Subcutaneous adipose tissue (tissue), 4 donors: ENCODE measurements around the gene IRF6. TPM values are rescaled to one million over a fixed set of nuclear protein-coding genes. Genes with fewer than 3 reads are reported as not detected.

Source experiments
- total RNA-seq, 4 donors: library from RNA; depleted of rRNA; stranded (reverse); fragments of >200 nt; gene quantifications; one replicate each; pipeline ENCODE4 v1.1.0, GENCODE V29; 2016
- TF ChIP-seq, protein P1 (sequence below): fragments of 450-650 bp; IDR thresholded peaks from one replicate; pipeline ENCODE4 v1.5.1; 2016; ENCODE audit warnings: low read depth, mild to moderate bottlenecking, control low read depth, antibody characterized with exemption, moderate library complexity

Gene IRF6
- 1 to 10 TPM in 3 of 4 donors, under 1 TPM in 1; 0.38 to 2.0 (median 1.6) TPM for total RNA-seq

DNA sequence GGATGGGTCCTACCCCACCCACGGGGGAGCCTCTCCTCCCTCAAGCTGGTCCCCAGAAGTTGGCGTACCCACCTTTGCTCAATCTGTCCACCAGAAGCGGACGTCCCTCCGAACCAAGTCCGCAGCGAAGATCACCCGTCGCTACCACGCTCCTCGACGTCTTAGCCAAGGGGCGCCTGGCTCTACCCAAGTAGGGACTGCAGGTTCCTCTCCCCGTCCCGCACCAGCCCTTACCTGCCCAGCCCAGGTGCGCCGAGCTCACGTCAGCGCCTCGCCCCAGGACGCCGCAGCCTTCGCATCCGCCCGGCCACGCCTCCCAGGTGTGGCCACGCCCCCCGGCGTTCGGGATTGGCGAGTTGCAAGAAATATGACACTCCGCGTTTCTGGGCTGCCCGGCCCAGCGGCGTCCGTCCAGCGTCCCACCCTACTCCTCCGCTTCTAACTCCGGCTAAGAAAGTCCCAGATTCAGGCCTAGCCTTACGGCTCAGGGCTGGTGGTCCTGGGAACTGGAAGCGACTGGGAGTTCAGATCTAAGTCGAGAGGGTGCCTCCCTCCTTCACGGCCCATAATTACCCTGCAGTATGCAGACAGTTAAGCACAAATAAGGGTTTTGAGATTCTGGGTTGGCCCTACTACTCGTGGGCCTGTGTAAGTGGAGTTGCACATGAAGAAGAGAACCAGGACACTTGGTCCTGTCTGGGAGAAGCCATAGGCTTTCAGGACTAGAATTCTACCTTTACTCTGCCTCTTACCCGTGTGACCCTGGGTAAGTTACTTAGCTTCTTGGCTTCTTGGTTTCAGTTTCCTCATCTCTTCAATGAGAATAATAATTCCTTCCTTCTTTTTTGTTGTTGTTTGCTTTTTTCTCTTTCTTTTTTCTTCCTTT lies at the start of gene IRF6:
IRF6 (minus strand) TSS at position 268 of the 886 bp plus-strand sequence. CDS start 4,729 bp downstream, outside the sequence.
- TF ChIP-seq, protein P1, sequence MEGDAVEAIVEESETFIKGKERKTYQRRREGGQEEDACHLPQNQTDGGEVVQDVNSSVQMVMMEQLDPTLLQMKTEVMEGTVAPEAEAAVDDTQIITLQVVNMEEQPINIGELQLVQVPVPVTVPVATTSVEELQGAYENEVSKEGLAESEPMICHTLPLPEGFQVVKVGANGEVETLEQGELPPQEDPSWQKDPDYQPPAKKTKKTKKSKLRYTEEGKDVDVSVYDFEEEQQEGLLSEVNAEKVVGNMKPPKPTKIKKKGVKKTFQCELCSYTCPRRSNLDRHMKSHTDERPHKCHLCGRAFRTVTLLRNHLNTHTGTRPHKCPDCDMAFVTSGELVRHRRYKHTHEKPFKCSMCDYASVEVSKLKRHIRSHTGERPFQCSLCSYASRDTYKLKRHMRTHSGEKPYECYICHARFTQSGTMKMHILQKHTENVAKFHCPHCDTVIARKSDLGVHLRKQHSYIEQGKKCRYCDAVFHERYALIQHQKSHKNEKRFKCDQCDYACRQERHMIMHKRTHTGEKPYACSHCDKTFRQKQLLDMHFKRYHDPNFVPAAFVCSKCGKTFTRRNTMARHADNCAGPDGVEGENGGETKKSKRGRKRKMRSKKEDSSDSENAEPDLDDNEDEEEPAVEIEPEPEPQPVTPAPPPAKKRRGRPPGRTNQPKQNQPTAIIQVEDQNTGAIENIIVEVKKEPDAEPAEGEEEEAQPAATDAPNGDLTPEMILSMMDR, result no peak

DNA sequence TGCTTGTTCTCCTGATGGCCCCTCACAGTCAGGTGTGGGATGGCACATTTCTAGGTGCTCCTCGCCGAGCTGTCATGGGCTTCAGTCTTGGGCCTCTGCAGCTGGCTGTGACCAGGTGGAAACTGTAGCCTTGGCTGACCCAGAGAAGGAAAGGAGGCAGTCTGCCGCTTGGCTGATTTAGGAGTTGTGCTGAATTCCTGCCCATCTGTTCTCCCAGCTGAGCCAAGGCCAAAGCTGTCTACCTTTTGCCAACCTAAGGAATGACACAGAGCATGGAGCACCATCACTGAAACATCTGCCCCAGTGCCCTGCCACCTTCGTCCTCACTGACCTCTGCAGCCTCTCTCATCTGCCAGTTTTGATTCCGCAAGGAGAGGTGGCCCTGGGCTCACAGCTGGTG lies 49.7 kb upstream of the IRF6 start:
- TF ChIP-seq, protein P1, result no peak

DNA sequence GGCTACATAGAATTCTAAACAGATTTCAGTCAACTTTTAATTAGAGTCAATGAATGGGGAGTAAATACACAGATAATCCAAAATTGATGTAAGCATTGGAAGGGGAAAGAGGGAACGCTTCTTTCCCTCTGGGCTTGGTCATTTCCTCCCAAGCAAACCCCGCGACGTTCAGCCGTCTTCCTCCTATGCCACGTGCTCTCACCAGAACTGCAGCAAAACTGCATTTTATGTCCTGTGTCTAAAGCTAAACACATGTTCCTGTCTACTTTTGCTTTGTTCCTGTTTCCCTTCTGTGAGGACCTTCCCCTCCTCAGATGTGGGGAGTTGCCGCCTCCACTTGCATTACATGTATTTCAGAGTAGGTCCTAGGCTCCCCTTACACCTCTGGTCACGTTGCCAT lies 49.1 kb upstream of the IRF6 start:
- TF ChIP-seq, protein P1, result no peak

DNA sequence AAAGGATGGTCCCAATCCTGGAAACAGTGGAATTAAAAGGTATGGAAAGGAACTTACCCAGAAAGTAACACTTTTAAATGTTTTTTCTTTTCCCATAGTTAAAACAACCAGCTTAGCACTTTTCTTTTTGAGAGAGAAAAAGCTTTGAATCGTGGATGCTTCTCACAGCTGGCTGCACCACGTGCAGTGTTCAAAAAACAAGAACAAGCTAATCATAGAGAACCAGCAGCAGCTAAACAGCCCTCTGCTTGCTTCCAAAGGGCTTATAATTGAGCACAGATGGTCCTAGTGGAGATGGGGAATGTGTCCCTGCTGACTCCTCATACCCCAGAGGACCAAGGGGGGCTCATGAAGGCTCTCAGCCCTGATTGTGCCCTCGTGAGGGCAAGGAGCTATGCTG lies 48.3 kb upstream of the IRF6 start:
- TF ChIP-seq, protein P1, result no peak

DNA sequence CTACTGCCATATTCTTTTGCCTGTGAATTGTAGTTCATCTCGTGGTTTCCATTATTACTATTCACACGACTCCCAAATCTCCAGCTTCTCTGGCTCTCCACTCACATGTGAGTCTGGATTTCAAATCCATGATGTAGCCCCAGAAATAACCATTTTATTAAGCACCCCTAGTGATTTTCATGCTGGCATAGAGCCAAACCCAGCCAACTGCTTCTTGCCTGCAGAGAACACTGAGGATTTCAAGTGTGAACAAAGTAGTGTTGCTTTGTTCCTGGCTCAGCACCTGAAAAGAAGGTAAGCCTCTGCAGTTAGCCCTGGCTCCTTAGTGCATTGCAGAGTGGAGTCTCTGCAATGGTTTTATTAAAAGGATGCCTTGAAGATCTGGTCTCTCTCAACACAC lies 47.7 kb upstream of the IRF6 start:
- TF ChIP-seq, protein P1, result no peak

DNA sequence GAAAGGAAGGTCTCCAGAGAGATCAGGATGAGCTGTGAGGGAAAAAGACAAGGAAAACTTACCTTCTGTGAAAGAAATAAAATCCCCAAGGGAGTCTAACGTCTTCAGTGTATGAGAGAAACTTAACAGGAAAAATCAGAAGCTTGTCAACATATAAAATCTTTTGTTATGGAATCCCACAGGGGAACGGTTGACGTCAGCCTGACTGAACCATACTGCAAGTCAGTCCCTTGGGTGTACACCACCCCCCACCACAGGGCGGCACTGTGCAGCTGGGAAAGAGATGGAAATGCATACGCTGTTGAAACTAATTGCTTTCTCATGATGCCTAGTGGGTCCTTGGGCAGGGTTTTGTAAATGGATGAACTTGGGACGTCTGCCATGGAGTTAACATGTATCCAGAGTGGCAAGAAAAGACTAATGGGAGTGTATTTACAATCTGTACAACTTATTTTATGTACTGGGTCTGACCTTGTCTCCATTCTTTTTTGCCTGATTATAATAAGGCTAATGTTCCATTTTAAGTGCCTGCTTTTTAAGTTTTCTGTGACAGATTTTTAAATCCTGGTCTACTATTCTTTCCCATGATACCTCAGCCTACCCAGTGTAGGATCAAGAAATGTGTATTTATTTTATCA lies 44.5 kb upstream of the IRF6 start:
- TF ChIP-seq, protein P1, result no peak

DNA sequence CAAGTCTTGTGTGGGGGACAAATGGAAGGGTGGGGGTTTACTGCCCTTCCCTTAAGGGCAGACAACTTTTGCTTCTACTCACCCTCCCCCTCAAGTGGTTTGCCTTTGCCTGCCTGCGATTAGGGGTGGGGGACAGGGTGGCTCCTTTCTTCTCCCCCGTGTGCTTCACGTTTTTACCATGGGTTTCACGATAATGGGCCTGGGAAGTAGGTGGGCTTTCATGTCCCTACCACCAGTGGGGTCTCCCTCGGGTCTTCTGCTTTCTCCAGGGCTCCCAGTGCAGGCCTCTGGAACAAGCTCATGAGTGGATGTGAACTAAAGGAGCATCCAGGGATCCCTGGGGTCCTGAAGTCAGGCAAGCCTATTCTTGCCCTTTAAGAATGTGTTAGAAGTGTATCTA lies 43.4 kb upstream of the IRF6 start:
- TF ChIP-seq, protein P1, result no peak
